ENCODE data around the gene DLG5.

DLG5 gene

GRCh38 chr10:77926566-77927401 is at the start of gene DLG5:
TSS of gene DLG5 (minus strand) at chr10:77926755. CDS start at chr10:77926520, 235 bp downstream.
- TF ChIP-seq, protein P1, sequence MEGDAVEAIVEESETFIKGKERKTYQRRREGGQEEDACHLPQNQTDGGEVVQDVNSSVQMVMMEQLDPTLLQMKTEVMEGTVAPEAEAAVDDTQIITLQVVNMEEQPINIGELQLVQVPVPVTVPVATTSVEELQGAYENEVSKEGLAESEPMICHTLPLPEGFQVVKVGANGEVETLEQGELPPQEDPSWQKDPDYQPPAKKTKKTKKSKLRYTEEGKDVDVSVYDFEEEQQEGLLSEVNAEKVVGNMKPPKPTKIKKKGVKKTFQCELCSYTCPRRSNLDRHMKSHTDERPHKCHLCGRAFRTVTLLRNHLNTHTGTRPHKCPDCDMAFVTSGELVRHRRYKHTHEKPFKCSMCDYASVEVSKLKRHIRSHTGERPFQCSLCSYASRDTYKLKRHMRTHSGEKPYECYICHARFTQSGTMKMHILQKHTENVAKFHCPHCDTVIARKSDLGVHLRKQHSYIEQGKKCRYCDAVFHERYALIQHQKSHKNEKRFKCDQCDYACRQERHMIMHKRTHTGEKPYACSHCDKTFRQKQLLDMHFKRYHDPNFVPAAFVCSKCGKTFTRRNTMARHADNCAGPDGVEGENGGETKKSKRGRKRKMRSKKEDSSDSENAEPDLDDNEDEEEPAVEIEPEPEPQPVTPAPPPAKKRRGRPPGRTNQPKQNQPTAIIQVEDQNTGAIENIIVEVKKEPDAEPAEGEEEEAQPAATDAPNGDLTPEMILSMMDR (IDR thresholded peaks at IDR 0.05; ENCODE audit: low read depth, low read length) = peak; percentile 25; the same call in 1 of the 2 replicates
- DNase-seq = peak; percentile 73
- peak within 1 kb of the TSS; percentile 83 for H3K27ac ChIP-seq
- peaks cover 30% of the 10 kb centered on the region for H3K36me3 ChIP-seq
- peak within 1 kb of the TSS; percentile 88 for H3K4me3 ChIP-seq (ENCODE audit: low read depth, low read length)
- H3K27me3 ChIP-seq (ENCODE audit: insufficient read depth, low read depth, severe bottlenecking) = no peaks in the 10 kb centered on the region
- no peaks in the 10 kb centered on the region for H3K9me3 ChIP-seq (ENCODE audit: severe bottlenecking)

GRCh38 chr10:77975086-77975666 is 48.6 kb upstream of the DLG5 start:
- Histone ChIP-seq H3K4me3 (ENCODE audit: low read depth, low read length) (no peak overlapping the region), H3K9me3 (ENCODE audit: severe bottlenecking) (no peaks in the 10 kb centered on the region), H3K36me3 (peaks cover 46% of the 10 kb centered on the region), H3K27ac (no peak overlapping the region), H3K27me3 (ENCODE audit: insufficient read depth, low read depth, severe bottlenecking) (no peaks in the 10 kb centered on the region)
- TF ChIP-seq, protein P1 (IDR thresholded peaks at IDR 0.05; ENCODE audit: low read depth, low read length) = no peak
- DNase-seq = no peak

GRCh38 chr10:77974396-77975074 is 48.0 kb upstream of the DLG5 start:
- TF ChIP-seq, protein P1 (IDR thresholded peaks at IDR 0.05; ENCODE audit: low read depth, low read length) = peak; percentile 56
- Histone ChIP-seq H3K4me3 (ENCODE audit: low read depth, low read length) (no peak overlapping the region), H3K27me3 (ENCODE audit: insufficient read depth, low read depth, severe bottlenecking) (no peaks in the 10 kb centered on the region), H3K27ac (peak overlapping the region; percentile 69; the same call in 1 of the 2 replicates), H3K36me3 (peaks cover 39% of the 10 kb centered on the region), H3K9me3 (ENCODE audit: severe bottlenecking) (no peaks in the 10 kb centered on the region)
- peak; percentile 61 for DNase-seq

- Histone ChIP-seq H3K9me3 (ENCODE audit: severe bottlenecking) (no peaks in the 10 kb centered on the region), H3K36me3 (peaks cover 29% of the 10 kb centered on the region), H3K4me3 (ENCODE audit: low read depth, low read length) (no peak overlapping the region), H3K27ac (peak overlapping the region; percentile 69), H3K27me3 (ENCODE audit: insufficient read depth, low read depth, severe bottlenecking) (no peaks in the 10 kb centered on the region)
- TF ChIP-seq, protein P1 (IDR thresholded peaks at IDR 0.05; ENCODE audit: low read depth, low read length) = no peak
- peak; percentile 67 for DNase-seq
Observed at GRCh38 chr10:77973276-77973675, 46.7 kb upstream of the DLG5 start.

DNA sequence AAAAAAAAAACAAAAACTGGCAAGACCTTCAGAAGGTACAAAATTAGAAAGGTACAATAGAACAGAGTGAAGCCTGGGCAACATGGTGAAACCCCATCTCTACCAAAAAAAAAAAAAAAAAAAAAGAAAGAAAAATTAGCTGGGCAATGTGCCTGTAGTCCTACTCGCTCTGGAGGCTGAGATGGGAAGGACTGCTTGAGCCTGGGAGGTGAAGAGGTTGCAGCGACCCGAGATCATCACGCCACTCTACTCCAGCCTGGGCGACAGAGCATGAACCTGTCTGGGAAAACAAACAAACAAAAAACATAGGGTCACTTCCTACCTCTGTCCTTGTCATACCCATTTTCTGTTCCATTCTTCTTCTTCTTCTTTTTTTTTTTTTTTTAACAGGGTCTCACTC is 45.6 kb upstream of the DLG5 start:
- Histone ChIP-seq H3K27ac (no peak overlapping the region), H3K27me3 (ENCODE audit: insufficient read depth, low read depth, severe bottlenecking) (no peaks in the 10 kb centered on the region), H3K9me3 (ENCODE audit: severe bottlenecking) (no peaks in the 10 kb centered on the region), H3K4me3 (ENCODE audit: low read depth, low read length) (no peak overlapping the region), H3K36me3 (peaks cover 20% of the 10 kb centered on the region)
- DNase-seq = no peak
- TF ChIP-seq, protein P1 (IDR thresholded peaks at IDR 0.05; ENCODE audit: low read depth, low read length) = no peak

Measured in WERI-Rb-1 (cell line).